ENCODE data around the gene FAM110A.

- TF ChIP-seq CTCF (IDR thresholded peaks at IDR 0.05) (no peak), ZFX (IDR thresholded peaks at IDR 0.05; ENCODE audit: borderline replicate concordance) (no peak)
Measured at GRCh38 chr20:830011-830521, 3.4 kb upstream of the FAM110A start.
